ENCODE results near the gene LRFN5.

Gene LRFN5

GRCh38 chr14:41761204-41761603 is 154.5 kb downstream of the LRFN5 start:
- TF ChIP-seq CTCF (conservative IDR thresholded peaks at IDR 0.05; ENCODE audit: control insufficient read depth, insufficient read depth, low read depth, low read length), result no peak
- DNase-seq (ENCODE audit: low read depth), result no peak
- no peak overlapping the region for H3K4me3 ChIP-seq (ENCODE audit: control insufficient read depth, low read depth, low read length)

- TF ChIP-seq CTCF (conservative IDR thresholded peaks at IDR 0.05; ENCODE audit: control insufficient read depth, insufficient read depth, low read depth, low read length), result no peak
- DNase-seq (ENCODE audit: low read depth), result no peak
- H3K4me3 ChIP-seq (ENCODE audit: control insufficient read depth, low read depth, low read length), result no peak overlapping the region
Observed at GRCh38 chr14:41766772-41767171, 160.1 kb downstream of the LRFN5 start.

GRCh38 chr14:41773536-41774279 is 167.0 kb downstream of the LRFN5 start:
- no peak for TF ChIP-seq CTCF (conservative IDR thresholded peaks at IDR 0.05; ENCODE audit: control insufficient read depth, insufficient read depth, low read depth, low read length)
- H3K4me3 ChIP-seq (ENCODE audit: control insufficient read depth, low read depth, low read length), result no peak overlapping the region
- DNase-seq (ENCODE audit: low read depth), result peak; percentile 33

GRCh38 chr14:41782511-41782910 is 175.8 kb downstream of the LRFN5 start:
- DNase-seq (ENCODE audit: low read depth), result peak; percentile 4
- TF ChIP-seq CTCF (conservative IDR thresholded peaks at IDR 0.05; ENCODE audit: control insufficient read depth, insufficient read depth, low read depth, low read length), result no peak
- H3K4me3 ChIP-seq (ENCODE audit: control insufficient read depth, low read depth, low read length), result no peak overlapping the region

GRCh38 chr14:41783403-41783802 is 176.7 kb downstream of the LRFN5 start:
- DNase-seq (ENCODE audit: low read depth), result no peak
- no peak for TF ChIP-seq CTCF (conservative IDR thresholded peaks at IDR 0.05; ENCODE audit: control insufficient read depth, insufficient read depth, low read depth, low read length)
- H3K4me3 ChIP-seq (ENCODE audit: control insufficient read depth, low read depth, low read length), result no peak overlapping the region

GRCh38 chr14:41785696-41786095 is 179.0 kb downstream of the LRFN5 start:
- no peak for TF ChIP-seq CTCF (conservative IDR thresholded peaks at IDR 0.05; ENCODE audit: control insufficient read depth, insufficient read depth, low read depth, low read length)
- H3K4me3 ChIP-seq (ENCODE audit: control insufficient read depth, low read depth, low read length), result no peak overlapping the region
- peak; percentile 3 for DNase-seq (ENCODE audit: low read depth)

Measured in fibroblast of mammary gland (primary cell).